Fibroblast of villous mesenchyme (primary cell): ENCODE data around the gene POLR2A. TPM values are rescaled to one million over a fixed set of nuclear protein-coding genes. Genes with fewer than 3 reads are reported as not detected.
A peak's percentile ranks its signal among the peaks of the same experiment; 100 is the strongest.

Experiments used
- DNase-seq: peaks from one replicate; pipeline ENCODE4 v3.0.0-alpha.2; 2010; ENCODE audit warnings: low read depth
- H3K4me3 ChIP-seq: 2 replicates; pipeline ENCODE4 v1.5.1; 2011; ENCODE audit warnings: low read depth, mild to moderate bottlenecking, low read length
- CTCF ChIP-seq: IDR thresholded peaks from 2 replicates; pipeline ENCODE4 v1.5.1; 2012; ENCODE audit warnings: low read depth, mild to moderate bottlenecking, low read length; ENCODE audit not compliant: insufficient read depth
- total RNA-seq: library from RNA; depleted of rRNA; stranded (reverse); fragments of >200 nt; gene quantifications from 2 replicates; pipeline ENCODE4 v1.2.3, GENCODE V29; 2012

Gene POLR2A
- total RNA-seq, 1 donor = 118 TPM

- H3K4me3 ChIP-seq = no peak overlapping the region
- DNase-seq = peak; percentile 83
- no peak for TF ChIP-seq CTCF
Observed at GRCh38 chr17:7475764-7476422, 8.3 kb upstream of the POLR2A start.

- no peak overlapping the region for H3K4me3 ChIP-seq
- peak; percentile 41 for DNase-seq
Observed at GRCh38 chr17:7476494-7476893, 7.7 kb upstream of the POLR2A start.

GRCh38 chr17:7476951-7477350 is 7.2 kb upstream of the POLR2A start:
- no peak for DNase-seq
- no peak for TF ChIP-seq CTCF
- peak overlapping the region; percentile 75 for H3K4me3 ChIP-seq

More at GRCh38 chr17:7476494-7476893, 7.7 kb upstream of the POLR2A start:
- TF ChIP-seq CTCF = no peak

GRCh38 chr17:7477392-7478275 is 6.5 kb upstream of the POLR2A start:
- peak; percentile 95 for DNase-seq
- peak overlapping the region; percentile 75 for H3K4me3 ChIP-seq
- TF ChIP-seq CTCF = no peak

GRCh38 chr17:7478276-7479212 is 5.6 kb upstream of the POLR2A start:
- TF ChIP-seq CTCF = no peak
- DNase-seq = peak; percentile 55

More at GRCh38 chr17:7478276-7479212, 5.6 kb upstream of the POLR2A start:
- H3K4me3 ChIP-seq = peak overlapping the region; percentile 75
